ENCODE data around the gene PIK3C3. TPM values are rescaled to one million over a fixed set of nuclear protein-coding genes. Genes with fewer than 3 reads are reported as not detected.

The PIK3C3 gene
- total and polyA plus RNA-seq, 2 of the 8 experiments (the other 6 are each of a cell fraction or from before 2014, with no cell fraction given) = 15.3 to 47.4 TPM

DNA sequence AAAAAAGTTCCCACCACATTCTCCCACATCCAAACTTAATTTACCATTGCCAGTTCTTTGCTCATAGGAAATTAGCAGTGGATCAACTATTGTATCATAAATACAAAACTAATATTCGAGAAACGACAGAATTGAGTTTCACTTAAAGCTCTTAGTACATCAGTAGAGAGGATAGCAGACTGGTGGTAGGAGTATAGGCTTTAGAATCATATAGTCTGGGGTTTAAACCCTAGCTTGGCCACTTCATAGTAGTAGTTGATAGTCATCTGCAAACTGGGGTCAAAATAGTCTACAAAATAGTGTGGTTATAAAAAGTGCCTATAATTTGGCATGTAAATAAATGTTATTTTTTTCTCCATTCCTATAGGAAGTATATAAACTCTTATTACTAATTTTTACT, 30.9 kb downstream of the PIK3C3 start:
- H4K91ac ChIP-seq (replicated peaks; ENCODE audit: insufficient read length, low read length) = no peak overlapping the region
- H3K14ac ChIP-seq (ENCODE audit: insufficient read length) = no peak overlapping the region
- no peak overlapping the region for H3K4me3 ChIP-seq (ENCODE audit: extremely low read depth in 1 of 4, insufficient read depth in 2 of 4, low read depth in 3 of 4, low read length in 4 of 4)
- H3K79me1 ChIP-seq (ENCODE audit: low read depth, low read length) = no peaks in the 10 kb centered on the region
- H2AFZ ChIP-seq (ENCODE audit: low read length) = no peak overlapping the region
- no peak overlapping the region for H3K4me2 ChIP-seq (ENCODE audit: insufficient read depth in 1 of 2, low read depth in 2 of 2, low read length in 2 of 2)
- H4K20me1 ChIP-seq (replicated peaks in 1 of 2; ENCODE audit: control insufficient read depth in 1 of 2, insufficient read depth in 2 of 2, low read length in 2 of 2) = no peaks in the 10 kb centered on the region
- H2BK15ac ChIP-seq (ENCODE audit: low read length) = no peak overlapping the region
- H2BK20ac ChIP-seq (ENCODE audit: low read length) = no peak overlapping the region
- no peaks in the 10 kb centered on the region for H3K79me2 ChIP-seq (ENCODE audit: control insufficient read depth in 1 of 2, insufficient read depth in 2 of 2, low read length in 2 of 2)
- H2BK120ac ChIP-seq (replicated peaks; ENCODE audit: low read depth, low read length) = no peak overlapping the region
- H3K9me3 ChIP-seq (ENCODE audit: insufficient read depth in 2 of 2, low read depth in 1 of 2, low read length in 1 of 2) = no peaks in the 10 kb centered on the region
- H3K4me1 ChIP-seq (replicated peaks in 1 of 4; ENCODE audit: control insufficient read depth in 3 of 4, insufficient read depth in 4 of 4, low read length in 3 of 4) = no peaks in the 10 kb centered on the region
- no peak overlapping the region for H3K23ac ChIP-seq (ENCODE audit: insufficient read length)
- H2BK12ac ChIP-seq (ENCODE audit: low read depth, low read length) = no peak overlapping the region
- no peak overlapping the region for H3K56ac ChIP-seq (replicated peaks; ENCODE audit: insufficient read length, low read depth, low read length)
- H3K4ac ChIP-seq (replicated peaks; ENCODE audit: insufficient read length, low read depth, low read length) = no peak overlapping the region
- H3K23me2 ChIP-seq (ENCODE audit: low read depth, low read length) = no peaks in the 10 kb centered on the region
- WGBS, 2 experiments (ENCODE audit: extremely low coverage in 1 of 2, insufficient coverage in 1 of 2, insufficient read length in 1 of 2, insufficient replicate concordance in 2 of 2, low coverage in 1 of 2, low lambda C conversion rate in 2 of 2, missing lambda C conversion rate in 1 of 2) = 92% methylated on average over 2 of the region's 2 CpGs; no CpG with 5 or more reads in 1 of the 2 experiments
- no peak overlapping the region for H3K27ac ChIP-seq (ENCODE audit: low read depth, low read length)
- H3K18ac ChIP-seq (ENCODE audit: extremely low read depth, low read length) = no peak overlapping the region
- ChIA-PET POLR2A (ENCODE audit: partially characterized antibody) (no interaction called here), CTCF (ENCODE audit: partially characterized antibody) (interaction anchor here (1.3 to 1.4 kb wide), 2 partner anchors 11 to 43 kb away, joined by 3 read pairs; no protein-coding TSS in a partner anchor)
- H4K8ac ChIP-seq (ENCODE audit: extremely low read depth, insufficient read depth, low read length) = no peak overlapping the region
- H2AK5ac ChIP-seq (ENCODE audit: low read depth, low read length) = no peak overlapping the region
- H2BK5ac ChIP-seq (ENCODE audit: low read depth, low read length) = no peak overlapping the region
- no peak for DNase-seq (ENCODE audit: low read depth in 1 of 2, low spot score in 2 of 2)
- TF ChIP-seq YY1 (IDR thresholded peaks at IDR 0.05; ENCODE audit: low read depth, low read length) (no peak), NANOG (IDR thresholded peaks at IDR 0.05; ENCODE audit: insufficient read depth, low read depth, low read length, poor library complexity, severe bottlenecking) (no peak), BRCA1 (IDR thresholded peaks at IDR 0.05; ENCODE audit: low read depth, low read length) (no peak), POU5F1 (IDR thresholded peaks at IDR 0.05; ENCODE audit: low read depth, low read length) (no peak), TBP (IDR thresholded peaks at IDR 0.05; ENCODE audit: low read depth, low read length) (no peak), FOSL1 (IDR thresholded peaks at IDR 0.05; ENCODE audit: insufficient read depth, low read depth, low read length) (no peak), RBBP5 (IDR thresholded peaks at IDR 0.05; ENCODE audit: borderline replicate concordance, low read depth, low read length) (no peak), CREB1 (IDR thresholded peaks at IDR 0.05) (no peak), SP2 (IDR thresholded peaks at IDR 0.05; ENCODE audit: low read length) (no peak)
- TF ChIP-seq, protein P1, sequence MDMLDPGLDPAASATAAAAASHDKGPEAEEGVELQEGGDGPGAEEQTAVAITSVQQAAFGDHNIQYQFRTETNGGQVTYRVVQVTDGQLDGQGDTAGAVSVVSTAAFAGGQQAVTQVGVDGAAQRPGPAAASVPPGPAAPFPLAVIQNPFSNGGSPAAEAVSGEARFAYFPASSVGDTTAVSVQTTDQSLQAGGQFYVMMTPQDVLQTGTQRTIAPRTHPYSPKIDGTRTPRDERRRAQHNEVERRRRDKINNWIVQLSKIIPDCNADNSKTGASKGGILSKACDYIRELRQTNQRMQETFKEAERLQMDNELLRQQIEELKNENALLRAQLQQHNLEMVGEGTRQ (IDR thresholded peaks at IDR 0.05; ENCODE audit: low read length) = no peak
- no peak for FAIRE-seq
- no peaks in the 10 kb centered on the region for H3K27me3 ChIP-seq (replicated peaks in 1 of 4; ENCODE audit: control insufficient read depth in 3 of 4, extremely low read depth in 1 of 4, insufficient read depth in 3 of 4, low read length in 3 of 4)
- no peak overlapping the region for H3K9ac ChIP-seq (replicated peaks in 1 of 4; ENCODE audit: extremely low read depth in 1 of 4, low read depth in 3 of 4, low read length in 3 of 4)
- H3K36me3 ChIP-seq (ENCODE audit: control insufficient read depth in 2 of 4, insufficient read depth in 4 of 4, low read length in 3 of 4) = peaks cover 0 to 4% (median 0%) of the 10 kb centered on the region in 4 experiments; a peak in 1 of 8 replicates
- H4K5ac ChIP-seq (ENCODE audit: insufficient read length, low read depth, low read length) = no peak overlapping the region
